Fibroblast of villous mesenchyme (primary cell): Measurements from ENCODE around the gene SCUBE1. TPM values are rescaled to one million over a fixed set of nuclear protein-coding genes. Genes with fewer than 3 reads are reported as not detected.

Source experiments
- DNase-seq: peaks from one replicate; pipeline ENCODE4 v3.0.0-alpha.2; 2010; ENCODE audit warnings: low read depth
- H3K4me3 ChIP-seq: 2 replicates; pipeline ENCODE4 v1.5.1; 2011; ENCODE audit warnings: low read depth, mild to moderate bottlenecking, low read length
- total RNA-seq: library from RNA; depleted of rRNA; stranded (reverse); fragments of >200 nt; gene quantifications from 2 replicates; pipeline ENCODE4 v1.2.3, GENCODE V29; 2012
- TF ChIP-seq, protein P1 (sequence below): IDR thresholded peaks from 2 replicates; pipeline ENCODE4 v1.5.1; 2012; ENCODE audit warnings: low read depth, mild to moderate bottlenecking, low read length; ENCODE audit not compliant: insufficient read depth

The SCUBE1 gene
- total RNA-seq, 1 donor = not detected

DNA sequence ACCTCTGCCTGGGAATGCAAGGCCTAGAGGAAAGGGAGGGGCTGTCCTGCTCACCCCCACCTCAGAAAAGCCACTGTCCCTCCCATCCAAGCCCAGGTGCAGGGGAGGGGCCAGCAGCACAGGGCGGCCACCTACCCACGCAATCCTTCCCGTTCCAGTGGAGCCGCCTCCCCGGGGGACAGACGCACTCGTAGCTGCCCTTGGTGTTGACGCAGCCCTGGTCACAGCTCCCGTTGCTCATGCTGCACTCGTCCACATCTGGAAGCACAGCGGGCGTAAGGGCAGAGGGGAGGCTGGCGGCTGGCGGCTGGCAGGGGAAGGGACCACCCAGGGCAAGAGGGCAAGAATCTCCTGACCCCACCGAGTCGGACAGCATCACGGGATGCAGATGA lies 115.9 kb downstream of the SCUBE1 start:
- no peak overlapping the region for H3K4me3 ChIP-seq
- DNase-seq = no peak
- TF ChIP-seq, protein P1, sequence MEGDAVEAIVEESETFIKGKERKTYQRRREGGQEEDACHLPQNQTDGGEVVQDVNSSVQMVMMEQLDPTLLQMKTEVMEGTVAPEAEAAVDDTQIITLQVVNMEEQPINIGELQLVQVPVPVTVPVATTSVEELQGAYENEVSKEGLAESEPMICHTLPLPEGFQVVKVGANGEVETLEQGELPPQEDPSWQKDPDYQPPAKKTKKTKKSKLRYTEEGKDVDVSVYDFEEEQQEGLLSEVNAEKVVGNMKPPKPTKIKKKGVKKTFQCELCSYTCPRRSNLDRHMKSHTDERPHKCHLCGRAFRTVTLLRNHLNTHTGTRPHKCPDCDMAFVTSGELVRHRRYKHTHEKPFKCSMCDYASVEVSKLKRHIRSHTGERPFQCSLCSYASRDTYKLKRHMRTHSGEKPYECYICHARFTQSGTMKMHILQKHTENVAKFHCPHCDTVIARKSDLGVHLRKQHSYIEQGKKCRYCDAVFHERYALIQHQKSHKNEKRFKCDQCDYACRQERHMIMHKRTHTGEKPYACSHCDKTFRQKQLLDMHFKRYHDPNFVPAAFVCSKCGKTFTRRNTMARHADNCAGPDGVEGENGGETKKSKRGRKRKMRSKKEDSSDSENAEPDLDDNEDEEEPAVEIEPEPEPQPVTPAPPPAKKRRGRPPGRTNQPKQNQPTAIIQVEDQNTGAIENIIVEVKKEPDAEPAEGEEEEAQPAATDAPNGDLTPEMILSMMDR = no peak

DNA sequence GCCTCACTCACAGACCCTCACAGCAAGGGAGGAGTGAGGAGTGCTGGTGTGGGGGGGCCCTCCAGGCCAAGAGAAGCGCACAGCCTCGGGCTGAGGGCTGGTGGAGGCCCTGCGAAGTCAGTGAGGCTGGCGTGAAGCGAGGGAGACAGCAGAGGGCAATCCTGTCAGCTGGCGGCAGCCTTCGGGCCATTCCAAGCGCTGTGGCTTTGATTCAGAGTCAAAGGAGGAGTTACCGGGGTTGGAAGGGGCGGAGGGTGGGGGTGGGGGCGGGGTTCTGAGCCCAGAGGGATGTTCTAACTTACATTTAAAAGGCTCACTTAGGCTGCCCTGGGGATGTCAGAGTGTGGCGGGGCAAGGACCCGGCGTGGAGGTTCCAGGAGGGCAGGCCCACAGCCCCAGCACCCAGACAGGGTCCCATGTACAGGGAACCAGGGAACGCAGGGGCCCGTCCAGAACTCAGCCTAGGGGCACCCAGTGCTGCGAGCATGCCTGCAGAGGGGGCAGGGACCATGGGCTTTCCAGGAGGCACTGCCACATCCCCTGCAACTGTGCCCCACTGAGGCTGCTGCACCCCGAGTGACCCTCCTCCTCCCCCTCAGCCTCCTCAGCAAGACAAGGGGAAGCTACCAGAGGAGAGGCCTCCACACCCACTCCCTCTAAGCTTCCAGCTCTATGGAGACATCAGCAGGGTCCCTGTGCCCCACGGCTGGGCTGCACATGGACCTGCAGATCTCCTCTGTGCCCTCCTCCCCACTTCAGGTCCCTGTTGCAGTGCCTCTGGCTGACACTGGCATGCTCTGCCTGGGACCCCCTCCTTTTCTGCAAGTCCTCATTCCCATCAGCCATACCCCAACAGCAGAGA lies 116.6 kb downstream of the SCUBE1 start:
- peak; percentile 27 for DNase-seq
- no peak overlapping the region for H3K4me3 ChIP-seq
- TF ChIP-seq, protein P1 = peak; percentile 21

DNA sequence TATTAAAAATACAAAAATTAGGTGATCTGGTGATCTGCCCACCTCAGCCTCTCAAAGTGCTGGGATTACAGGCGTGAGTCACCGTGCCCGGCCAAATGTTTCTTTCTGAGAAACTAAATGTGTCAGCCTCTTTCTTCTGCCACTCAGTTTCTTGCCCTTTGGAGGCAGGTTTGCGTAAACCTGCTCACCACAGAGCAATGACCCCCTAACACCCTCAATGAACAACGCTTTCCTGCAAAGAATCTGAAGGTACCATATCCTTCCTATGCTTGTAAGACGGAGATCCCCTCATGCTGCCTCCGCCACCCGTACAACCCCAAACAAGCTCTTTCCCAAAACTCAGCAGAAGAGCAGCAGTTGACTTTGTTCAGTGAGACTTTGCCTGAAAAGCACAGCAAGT lies 117.6 kb downstream of the SCUBE1 start:
- TF ChIP-seq, protein P1 = no peak

DNA sequence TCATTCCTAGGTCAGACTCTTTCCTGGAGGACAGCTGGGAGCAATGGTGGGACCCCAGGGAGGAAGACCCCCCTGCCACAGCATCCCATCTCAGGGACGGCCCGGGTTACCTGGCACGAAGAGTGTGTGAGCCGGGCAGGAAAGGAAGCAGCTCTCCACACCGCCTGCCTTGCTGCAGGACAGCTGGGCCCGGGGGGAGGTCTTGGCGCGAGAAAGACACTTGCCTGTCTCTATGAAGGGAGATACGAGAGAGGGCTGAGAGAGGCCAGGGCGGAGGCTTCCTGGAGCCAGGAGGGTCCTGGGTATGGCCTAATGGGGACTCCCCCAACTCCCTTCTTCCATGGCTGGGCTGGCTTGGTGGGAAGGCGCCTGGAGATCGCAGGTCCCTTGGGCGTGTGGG lies 120.2 kb downstream of the SCUBE1 start:
- DNase-seq = no peak
- TF ChIP-seq, protein P1 = no peak
- no peak overlapping the region for H3K4me3 ChIP-seq

More for the DNA sequence above, 117.6 kb downstream of the SCUBE1 start:
- DNase-seq = no peak
- H3K4me3 ChIP-seq = no peak overlapping the region

DNA sequence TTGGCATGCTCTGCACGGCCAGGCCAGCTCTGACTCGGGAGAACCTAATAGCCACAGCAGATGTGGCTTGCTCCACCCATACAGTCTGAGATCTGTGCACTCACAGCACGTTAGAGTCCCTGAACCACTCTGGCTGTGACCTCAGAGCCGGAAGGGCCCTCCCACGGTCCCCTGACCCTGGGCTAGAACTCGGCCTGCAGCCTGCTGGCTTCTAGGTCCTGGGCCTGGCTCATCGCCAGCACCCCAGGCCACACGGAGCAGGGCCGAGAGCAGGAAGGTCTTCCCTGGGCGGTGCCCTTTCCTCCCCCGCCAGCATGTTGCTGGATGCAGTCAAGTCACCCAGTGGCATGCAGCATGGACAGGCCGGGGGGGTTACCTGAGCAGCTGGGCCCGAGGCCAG lies 120.9 kb downstream of the SCUBE1 start:
- TF ChIP-seq, protein P1 = no peak
- no peak overlapping the region for H3K4me3 ChIP-seq
- no peak for DNase-seq

DNA sequence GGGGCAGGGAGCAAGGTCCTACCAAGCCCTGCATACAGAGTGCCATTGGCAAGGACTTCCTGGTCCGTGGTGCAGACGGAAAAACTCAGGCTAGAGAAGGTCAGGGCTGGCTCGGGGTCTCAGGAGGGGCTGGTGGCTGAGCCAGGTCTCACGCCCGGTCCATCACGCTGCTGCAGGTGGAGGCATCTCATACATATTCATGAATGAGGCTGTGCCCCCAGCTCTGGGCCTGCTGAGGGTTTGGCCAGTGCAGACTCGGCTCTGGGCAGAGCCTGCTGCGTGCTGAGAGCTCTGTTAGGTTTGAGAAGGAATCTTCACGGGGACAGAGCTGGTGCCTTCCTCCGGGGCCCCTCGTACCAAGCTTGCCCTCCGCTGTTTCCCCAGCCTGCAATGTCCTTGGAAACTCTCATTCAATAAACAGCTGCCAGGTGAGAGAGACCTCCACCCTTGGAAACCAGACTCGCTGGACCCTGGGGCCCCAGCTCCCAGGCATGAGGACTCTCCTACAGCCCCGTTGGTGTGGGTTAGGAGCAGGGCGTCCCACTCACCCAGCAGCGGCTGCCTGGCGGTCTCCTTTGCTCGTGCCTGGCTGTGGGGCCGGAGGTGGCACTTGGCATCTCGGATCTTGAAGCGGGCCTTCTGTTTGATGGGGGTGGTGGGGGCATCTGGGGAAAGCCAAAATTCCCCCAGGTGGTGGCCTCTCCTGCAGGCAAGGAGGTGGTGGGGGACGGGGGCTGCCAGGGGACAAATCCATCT lies 122.4 kb downstream of the SCUBE1 start:
- TF ChIP-seq, protein P1 = no peak
- no peak for DNase-seq
- no peak overlapping the region for H3K4me3 ChIP-seq
